HG03066 (cell line): Measurements from ENCODE around the gene LNP1.
"Not testable (repeated sequence)": the region's sequence is repeated elsewhere in the genome, so short reads cannot be mapped to it uniquely, and the experiment has no call there.

Experiments
- ATAC-seq: cut with Tn5 transposase; IDR thresholded peaks from one replicate; pipeline ENCODE4 v1.9.1; 2021; ENCODE audit warnings: low read depth; ENCODE audit not compliant: unreplicated experiment

Gene LNP1

GRCh38 chr3:100426067-100426682, 24.8 kb downstream of the LNP1 start:
- ATAC-seq = no peak

DNA sequence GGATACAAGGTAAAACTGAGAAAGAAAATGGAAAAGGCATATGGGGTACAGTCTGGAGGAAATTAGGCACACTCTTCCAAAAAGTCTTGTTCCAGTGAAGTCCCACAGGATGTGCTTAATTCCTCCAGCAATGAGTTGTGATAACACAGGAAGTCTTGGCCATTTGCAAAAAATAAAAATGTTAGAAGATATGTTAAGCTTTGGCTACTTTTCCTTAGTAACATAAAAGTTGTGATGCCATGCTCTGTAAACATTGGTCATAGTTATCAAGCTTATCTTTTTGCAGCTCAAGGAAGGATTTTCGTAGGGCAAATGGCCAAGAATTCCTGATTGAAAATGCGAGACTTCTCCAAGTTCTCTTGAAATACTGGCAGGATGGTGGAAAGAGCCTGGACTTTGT, 26.4 kb downstream of the LNP1 start:
- ATAC-seq = no peak

DNA sequence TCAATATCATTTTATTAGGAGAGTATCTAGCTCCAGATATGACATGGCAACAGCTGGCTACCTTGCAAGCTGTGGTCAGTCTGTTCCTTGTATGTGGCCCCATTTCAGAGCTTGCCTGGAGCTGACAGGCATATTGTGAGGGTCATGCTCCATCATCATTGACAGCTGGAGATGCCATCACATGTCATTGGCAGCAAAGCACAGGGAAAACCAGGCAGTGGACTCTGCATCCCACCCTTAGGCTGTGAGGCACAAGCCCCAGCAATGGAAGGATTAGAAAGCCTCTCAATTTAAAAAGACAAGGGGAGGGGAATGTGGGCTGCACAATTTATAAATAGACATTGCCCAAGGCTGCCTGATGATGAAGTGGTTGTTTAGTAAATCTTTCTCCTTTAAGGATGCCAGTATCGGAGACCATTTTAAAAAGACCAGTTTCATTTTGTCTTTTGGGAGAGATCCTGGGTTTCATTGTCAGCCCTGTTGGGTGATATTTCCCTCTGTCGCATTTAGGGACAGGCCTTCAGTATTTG, 27.9 kb downstream of the LNP1 start:
- ATAC-seq = no peak

GRCh38 chr3:100436951-100437350, 35.6 kb downstream of the LNP1 start:
- no peak for ATAC-seq

DNA sequence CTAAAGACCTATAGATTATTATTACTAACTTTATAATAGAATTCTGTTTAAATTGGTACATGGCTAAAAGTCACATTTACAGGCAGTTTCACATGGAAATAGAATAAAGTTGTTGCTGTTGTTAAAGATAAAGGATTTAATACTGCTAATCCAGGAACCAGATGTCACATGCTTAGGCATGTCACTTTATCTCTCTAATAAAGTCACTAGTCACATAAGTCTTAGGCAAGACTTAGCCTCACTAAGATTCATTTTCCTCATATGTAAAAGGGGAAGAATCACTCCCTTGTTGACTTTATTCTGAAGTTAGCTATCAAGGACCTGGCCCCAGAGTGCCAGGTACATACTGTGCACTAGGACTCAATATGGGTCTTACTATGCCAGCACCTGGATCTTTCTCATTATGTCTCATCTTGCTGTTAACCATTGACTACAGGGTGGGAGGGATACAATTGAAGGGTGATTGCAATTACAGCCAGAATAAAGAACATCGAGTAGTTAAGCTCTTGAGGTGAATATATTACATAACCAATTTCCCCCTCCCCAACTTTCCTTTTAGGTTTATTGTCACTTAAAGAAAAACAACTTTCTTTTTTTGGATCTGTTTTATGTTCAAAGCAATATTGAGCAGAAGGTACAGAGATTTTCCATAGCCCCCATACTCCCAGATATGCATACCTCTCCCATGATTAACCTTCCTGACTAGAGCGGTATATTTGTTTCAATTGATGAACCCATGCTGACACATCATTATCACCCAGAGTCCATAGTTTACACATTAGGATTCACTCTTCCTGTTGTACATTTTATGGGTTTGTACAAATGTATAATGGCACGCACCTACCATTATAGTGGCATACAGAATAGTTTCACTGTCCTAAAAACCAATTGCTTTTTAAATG, 36.6 kb downstream of the LNP1 start:
- no peak for ATAC-seq

GRCh38 chr3:100438623-100438974, 37.3 kb downstream of the LNP1 start:
- ATAC-seq = no peak

DNA sequence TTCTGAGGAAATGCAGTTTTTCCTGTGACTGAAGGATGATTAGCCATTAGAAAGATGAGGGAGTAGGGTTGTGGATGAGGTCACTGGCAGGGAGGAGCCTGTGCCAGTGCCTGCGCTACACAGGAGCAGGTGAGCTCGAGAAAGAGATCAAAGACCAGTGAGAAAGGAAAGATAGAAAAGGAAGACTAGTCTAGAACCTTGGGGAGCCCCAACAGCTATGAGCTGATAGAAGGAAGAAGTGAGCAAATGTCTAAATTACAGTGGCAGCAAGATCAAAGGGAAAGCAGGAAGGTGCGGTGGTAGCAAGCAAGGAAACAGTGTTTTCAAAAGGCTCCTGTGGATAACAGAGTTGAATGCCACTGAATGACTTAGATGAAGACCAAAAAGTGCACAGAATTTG, 39.6 kb downstream of the LNP1 start:
- no peak for ATAC-seq

- no peak for ATAC-seq
Observed at GRCh38 chr3:100443690-100444089, 42.4 kb downstream of the LNP1 start.

DNA sequence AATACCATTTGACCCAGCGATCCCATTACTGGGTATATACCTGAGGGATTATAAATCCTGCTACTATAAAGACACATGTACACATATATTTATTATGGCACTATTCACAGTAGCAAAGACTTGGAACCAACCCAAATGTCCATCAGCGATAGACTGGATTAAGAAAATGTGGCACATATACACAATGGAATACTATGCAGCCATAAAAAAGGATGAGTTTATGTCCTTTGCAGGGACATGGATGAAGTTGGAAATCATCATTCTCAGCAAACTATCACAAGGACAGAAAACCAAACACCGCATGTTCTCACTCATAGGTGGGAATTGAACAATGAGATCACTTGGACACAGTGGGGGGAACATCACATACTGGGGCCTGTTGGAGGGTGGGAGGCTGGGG, 45.7 kb downstream of the LNP1 start:
- ATAC-seq = not testable (repeated sequence)

DNA sequence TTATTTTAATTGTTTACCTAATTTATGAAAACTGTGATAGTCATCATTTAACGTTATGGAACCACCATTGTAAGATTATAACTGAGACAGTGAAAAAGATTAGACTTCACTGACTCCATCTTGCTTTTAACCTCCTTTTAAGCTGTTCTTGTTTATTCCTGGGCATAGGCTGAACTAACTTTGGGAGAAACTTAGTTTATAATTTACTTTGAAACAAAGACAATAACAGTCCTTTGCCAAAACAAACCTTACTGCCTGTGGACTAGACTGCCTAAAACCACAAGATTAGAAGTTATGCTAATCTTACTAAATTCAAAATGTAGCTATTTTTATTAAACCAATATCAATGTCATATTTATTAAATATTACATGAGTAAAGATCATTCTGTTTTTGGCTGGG, 46.7 kb downstream of the LNP1 start:
- ATAC-seq = no peak

GRCh38 chr3:100449214-100449613, 47.9 kb downstream of the LNP1 start:
- no peak for ATAC-seq

DNA sequence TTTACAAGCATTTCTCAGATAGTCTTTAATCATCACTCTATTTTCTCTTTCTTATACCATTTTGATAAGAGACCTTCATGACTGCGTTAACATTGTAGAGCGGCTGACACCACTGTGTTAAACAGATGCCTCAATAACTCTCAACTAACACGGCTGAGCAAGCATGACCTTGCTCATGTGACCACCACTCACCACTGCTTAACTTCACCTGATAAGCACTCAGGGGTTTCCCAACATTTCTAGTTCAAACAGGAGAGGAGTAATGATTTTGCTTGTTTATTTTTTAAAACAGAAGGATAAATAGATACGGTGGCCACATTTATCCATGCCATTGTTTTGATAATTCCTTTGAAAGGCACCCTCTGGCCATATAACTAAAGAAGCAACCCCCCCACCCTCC, 53.3 kb downstream of the LNP1 start:
- no peak for ATAC-seq

DNA sequence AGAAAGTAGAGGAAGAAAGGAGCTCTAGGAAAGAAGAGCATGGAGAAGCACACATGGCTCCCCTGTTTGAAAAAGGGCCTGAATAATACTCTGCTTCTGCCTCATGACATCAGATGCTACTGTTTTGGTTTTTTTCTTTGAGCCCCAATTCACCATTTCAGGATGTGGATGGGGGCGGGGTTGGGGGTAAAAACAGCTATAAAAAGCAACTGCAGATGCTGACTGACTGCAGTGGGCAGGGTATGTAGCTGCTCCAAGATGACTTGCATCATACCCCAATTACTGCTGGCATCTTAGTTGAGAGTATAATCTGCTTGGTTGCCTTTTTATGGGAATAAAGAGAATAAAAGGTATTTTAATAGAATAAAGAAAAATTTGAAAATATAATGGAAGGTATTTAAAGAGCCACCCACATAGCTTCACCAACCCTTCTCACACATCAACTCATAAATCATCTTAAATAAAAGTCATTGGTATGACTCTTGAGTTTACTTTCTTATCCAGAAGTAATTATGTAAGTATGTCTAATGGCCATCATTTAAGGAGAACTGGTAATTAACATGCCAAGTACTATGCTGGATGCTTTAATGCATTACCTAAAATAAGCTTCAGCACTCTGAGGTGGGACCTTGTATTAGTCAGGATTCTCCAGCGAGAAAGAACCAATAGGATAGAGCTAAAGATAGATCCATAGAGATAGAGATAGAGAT, 54.7 kb downstream of the LNP1 start:
- ATAC-seq = no peak

DNA sequence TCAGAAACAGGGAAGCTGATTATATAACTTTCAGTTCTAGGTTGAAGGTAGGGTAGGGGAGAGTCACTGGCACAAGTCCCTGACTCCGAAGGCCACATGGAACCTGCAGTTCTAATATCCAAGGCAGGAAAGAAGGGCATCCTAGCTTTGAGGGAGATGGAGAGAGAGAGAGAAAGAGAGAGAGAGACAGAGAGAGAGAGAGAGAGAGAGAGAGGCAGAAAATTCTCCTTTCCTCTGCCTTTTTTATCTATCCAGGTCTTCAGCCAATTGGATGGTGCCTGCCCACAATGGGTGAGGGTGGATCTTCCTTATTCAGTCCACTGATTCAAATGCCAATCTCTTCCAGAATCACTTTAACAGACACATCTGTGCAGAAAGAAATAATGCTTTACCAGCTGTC, 55.4 kb downstream of the LNP1 start:
- ATAC-seq = no peak

- ATAC-seq = no peak
Observed at GRCh38 chr3:100457811-100458210, 56.5 kb downstream of the LNP1 start.

DNA sequence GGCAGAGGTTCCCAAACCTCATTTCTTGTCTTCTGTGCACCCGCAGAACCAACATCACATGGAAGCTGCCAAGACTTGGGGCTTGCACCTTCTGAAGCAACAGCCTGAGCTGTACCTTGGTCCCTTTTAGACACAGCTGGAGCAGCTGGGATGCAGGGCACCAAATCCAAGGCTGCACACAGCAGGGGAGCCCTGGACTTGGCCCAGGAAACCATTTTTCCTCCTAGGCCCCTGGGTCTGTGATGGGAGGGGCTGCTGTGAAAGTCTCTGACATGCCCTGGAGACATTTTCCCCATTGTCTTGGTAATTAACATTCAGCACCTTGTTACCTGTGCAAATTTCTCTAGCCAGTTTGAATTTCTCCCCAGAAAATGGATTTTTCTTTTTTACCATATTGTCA, 57.5 kb downstream of the LNP1 start:
- no peak for ATAC-seq

DNA sequence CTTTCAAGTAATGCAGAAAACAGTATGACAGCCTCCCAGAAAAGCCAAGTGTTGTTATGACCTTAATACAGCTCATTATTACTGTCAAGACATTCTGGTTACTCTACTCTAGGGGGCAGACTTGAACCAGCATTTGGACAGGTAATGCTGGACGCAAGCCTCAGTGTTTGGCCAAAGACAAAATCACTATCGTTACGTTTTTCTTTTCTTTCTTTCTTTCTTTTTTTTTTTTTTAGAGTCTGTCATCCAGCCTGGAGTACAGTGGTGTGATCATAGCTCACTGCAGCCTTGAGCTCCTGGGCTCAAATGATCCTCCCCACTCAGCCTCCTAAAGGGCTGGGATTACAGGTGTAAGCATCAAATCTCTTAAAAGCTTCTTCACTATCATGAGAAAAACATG, 61.7 kb downstream of the LNP1 start:
- peak; percentile 78 for ATAC-seq

DNA sequence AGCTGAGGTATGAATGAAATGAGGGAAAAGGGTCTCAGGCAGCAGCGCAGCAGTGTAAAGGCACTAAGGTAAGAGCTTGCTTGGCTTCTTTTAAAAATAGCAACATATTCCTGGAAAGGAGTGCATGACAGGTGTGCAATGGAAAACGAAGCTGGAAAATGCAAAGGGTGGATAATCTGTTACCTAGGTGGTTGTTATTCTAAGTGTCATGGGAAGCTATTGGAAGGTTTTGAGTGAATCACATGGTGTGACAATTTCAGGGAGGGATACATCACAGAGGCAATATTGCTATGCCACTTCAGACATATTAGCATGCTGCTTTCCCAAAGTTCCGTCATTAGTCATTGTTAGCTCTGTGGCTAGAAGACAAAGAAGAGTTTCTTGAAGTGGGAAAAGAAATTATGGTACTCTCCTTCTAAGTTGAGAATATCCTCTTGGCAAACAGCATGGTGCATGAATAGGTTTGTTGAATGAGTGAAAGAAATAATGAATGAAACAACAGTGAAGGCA, 62.4 kb downstream of the LNP1 start:
- ATAC-seq = no peak

DNA sequence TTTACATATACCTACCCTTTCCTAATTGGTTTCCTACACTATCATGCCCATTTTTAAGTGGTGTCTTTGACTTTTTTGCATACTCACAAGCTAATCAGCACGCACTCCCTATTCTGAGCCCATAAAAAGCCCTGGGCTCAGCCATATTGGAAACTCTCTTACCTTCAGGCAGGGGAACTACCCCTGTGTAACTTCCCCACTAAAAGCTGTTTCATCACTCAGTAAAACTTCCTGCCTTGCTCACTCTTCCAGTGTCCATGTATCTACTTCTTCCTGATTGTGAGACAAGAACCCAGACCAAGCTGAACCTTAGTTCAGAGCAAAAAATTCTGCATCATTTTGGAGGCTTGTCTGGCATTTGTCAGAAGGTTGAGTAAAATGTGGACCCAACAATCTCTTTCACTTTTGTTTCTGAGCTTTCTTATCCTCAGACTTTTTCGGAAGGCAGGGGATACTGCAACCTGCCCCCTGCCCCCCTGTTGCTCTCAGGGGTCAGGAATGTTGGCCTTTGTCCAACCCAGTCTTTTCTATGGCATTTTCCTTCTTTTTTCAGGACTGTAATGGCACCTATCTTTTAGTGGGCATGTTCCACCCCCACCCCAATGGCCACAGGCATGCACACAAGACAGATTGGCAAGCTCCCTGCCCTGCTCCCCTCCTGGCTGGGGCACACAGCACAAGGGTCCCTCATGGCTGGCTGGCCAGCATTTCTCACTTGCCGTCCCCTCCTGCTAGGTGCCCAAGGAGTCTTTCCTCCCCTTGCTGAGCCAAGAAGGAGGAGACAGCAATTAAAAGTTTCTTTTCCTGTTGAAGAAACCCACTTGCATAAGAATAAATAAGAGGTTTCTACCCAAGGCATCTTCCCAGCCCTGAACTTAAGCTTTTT, 64.8 kb downstream of the LNP1 start:
- no peak for ATAC-seq

DNA sequence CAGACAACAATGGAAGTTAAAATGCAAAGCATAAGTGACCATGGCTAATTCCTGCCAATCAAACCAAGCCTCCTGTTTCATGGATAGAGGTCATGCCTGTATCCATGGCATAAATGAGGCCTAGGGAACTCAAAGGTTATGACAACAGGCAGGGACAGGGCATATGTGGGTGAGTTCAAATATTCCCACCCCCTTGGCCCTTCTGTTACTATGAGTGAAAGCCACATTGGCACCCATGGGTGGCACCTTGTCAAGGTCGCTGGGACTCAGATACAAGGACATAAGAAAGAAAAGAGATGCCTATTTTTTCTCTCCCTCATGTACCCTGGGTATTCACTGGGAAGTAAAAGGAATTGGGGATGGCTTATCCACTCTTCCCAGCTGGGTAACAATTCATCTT, 65.8 kb downstream of the LNP1 start:
- ATAC-seq = no peak
